Measurements from ENCODE around the gene SEC31B. TPM values are rescaled to one million over a fixed set of nuclear protein-coding genes. Genes with fewer than 3 reads are reported as not detected.
A peak's percentile ranks its signal among the peaks of the same experiment; 100 is the strongest.

The SEC31B gene
- total RNA-seq, 6 experiments from 2014 or later = 2.4 to 9.1 (median 4.7) TPM

DNA sequence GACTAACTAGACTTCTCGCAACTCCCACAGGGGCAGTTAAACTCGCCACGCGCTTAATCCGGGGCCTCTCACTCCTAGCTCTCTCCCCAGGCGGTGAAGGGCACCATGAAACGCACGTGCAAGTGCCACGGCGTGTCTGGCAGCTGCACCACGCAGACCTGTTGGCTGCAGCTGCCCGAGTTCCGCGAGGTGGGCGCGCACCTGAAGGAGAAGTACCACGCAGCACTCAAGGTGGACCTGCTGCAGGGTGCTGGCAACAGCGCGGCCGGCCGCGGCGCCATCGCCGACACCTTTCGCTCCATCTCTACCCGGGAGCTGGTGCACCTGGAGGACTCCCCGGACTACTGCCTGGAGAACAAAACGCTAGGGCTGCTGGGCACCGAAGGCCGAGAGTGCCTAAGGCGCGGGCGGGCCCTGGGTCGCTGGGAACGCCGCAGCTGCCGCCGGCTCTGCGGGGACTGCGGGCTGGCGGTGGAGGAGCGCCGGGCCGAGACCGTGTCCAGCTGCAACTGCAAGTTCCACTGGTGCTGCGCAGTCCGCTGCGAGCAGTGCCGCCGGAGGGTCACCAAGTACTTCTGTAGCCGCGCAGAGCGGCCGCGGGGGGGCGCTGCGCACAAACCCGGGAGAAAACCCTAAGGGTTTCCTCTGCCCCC is 37.4 kb downstream of the SEC31B start:
- intact Hi-C loops (cut with DNase I) = no loop called here

DNA sequence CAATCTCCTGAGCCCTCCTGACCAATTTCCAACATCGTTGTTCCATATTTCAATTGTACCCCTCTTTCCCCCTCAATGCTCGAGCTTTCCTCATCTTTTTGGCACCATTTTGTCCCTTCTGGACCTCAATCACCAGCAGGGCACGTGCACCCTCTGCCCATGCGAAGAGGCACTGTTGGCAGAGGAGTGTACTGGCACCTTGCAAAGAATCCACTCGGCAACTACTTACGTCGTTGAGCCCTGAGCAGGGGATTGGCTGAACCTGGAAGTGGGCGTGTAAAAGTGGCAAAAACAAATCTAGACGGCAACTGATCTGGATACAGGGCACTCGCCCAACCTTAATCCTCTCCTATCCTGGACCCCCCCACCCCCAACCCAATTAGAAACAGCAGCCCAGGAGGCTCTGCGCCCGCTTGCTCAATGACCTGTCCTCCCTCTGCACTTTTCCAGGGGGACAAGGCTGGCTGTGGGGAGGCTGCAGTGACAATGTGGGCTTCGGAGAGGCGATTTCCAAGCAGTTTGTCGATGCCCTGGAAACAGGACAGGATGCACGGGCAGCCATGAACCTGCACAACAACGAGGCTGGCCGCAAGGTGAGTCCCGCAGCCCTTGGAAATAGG is 38.1 kb downstream of the SEC31B start:
- peak overlapping the region; percentile 36 to 48 (median 48) for H3K4me3 ChIP-seq
- ATAC-seq (peak; percentile 94 to 97 (median 94)), DNase-seq (peak; percentile 70 to 88 (median 84))
- no peak overlapping the region for H3K27ac ChIP-seq
- H3K4me1 ChIP-seq = peaks cover 0 to 15% (median 5%) of the 10 kb centered on the region in 4 donors
- intact Hi-C loops (cut with DNase I) = no loop called here
- H3K36me3 ChIP-seq = no peaks in the 10 kb centered on the region
- H3K9me3 ChIP-seq = no peaks in the 10 kb centered on the region
- 2% methylated on average over 12 of the region's 19 CpGs for WGBS (ENCODE audit: insufficient coverage, low coverage, low lambda C conversion rate, missing lambda C conversion rate)
- TF ChIP-seq POLR2A (IDR thresholded peaks at IDR 0.05) = no peak
- TF ChIP-seq, protein P1, sequence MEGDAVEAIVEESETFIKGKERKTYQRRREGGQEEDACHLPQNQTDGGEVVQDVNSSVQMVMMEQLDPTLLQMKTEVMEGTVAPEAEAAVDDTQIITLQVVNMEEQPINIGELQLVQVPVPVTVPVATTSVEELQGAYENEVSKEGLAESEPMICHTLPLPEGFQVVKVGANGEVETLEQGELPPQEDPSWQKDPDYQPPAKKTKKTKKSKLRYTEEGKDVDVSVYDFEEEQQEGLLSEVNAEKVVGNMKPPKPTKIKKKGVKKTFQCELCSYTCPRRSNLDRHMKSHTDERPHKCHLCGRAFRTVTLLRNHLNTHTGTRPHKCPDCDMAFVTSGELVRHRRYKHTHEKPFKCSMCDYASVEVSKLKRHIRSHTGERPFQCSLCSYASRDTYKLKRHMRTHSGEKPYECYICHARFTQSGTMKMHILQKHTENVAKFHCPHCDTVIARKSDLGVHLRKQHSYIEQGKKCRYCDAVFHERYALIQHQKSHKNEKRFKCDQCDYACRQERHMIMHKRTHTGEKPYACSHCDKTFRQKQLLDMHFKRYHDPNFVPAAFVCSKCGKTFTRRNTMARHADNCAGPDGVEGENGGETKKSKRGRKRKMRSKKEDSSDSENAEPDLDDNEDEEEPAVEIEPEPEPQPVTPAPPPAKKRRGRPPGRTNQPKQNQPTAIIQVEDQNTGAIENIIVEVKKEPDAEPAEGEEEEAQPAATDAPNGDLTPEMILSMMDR (IDR thresholded peaks at IDR 0.05) = no peak
- H3K27me3 ChIP-seq = no peaks in the 10 kb centered on the region

More for the DNA sequence above, 37.4 kb downstream of the SEC31B start:
- DNase-seq = peak; percentile 69 to 82 (median 80)
- Histone ChIP-seq H3K4me1 (peaks cover 0 to 15% (median 5%) of the 10 kb centered on the region in 4 donors), H3K9me3 (no peaks in the 10 kb centered on the region), H3K4me3 (peak overlapping the region; percentile 36 to 48 (median 48)), H3K27me3 (no peaks in the 10 kb centered on the region), H3K27ac (no peak overlapping the region), H3K36me3 (no peaks in the 10 kb centered on the region)
- ATAC-seq = peak; percentile 81 to 91 (median 87)
- TF ChIP-seq POLR2A (IDR thresholded peaks at IDR 0.05) = no peak
- TF ChIP-seq, protein P1 (IDR thresholded peaks at IDR 0.05) = peak; percentile 45 to 96 (median 86)
- 0% methylated on average over 25 of the region's 59 CpGs for WGBS (ENCODE audit: insufficient coverage, low coverage, low lambda C conversion rate, missing lambda C conversion rate)

DNA sequence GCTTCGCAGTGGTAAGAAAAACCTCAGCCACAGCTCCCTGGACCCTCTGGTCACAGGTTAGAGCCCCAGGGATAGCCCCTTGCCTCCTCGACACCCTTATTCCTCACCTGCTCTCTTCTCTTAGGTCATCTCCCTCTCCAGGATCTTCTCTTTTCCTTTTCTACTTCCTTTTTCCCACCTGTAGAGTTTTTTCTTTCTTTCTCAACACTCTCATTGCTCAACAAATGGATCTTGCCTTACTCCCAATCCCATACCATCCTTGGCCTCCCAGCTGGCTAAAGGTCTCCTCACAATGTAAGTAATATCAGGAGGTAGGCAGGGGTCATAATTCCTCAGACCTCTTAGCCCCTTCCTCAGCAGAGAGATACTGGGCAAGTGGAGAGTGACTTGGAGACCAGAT is 39.7 kb downstream of the SEC31B start:
- ATAC-seq (no peak), DNase-seq (no peak)
- H3K4me3 ChIP-seq = no peak overlapping the region
- H3K4me1 ChIP-seq = peaks cover 0 to 15% (median 5%) of the 10 kb centered on the region in 4 donors
- no peaks in the 10 kb centered on the region for H3K36me3 ChIP-seq
- intact Hi-C loops (cut with DNase I) = no loop called here
- H3K27ac ChIP-seq = no peak overlapping the region
- 71% methylated on average over 1 of the region's 2 CpGs for WGBS (ENCODE audit: insufficient coverage, low coverage, low lambda C conversion rate, missing lambda C conversion rate)
- no peaks in the 10 kb centered on the region for H3K9me3 ChIP-seq
- TF ChIP-seq, protein P1 (IDR thresholded peaks at IDR 0.05) = no peak
- TF ChIP-seq POLR2A (IDR thresholded peaks at IDR 0.05) = no peak
- no peaks in the 10 kb centered on the region for H3K27me3 ChIP-seq

DNA sequence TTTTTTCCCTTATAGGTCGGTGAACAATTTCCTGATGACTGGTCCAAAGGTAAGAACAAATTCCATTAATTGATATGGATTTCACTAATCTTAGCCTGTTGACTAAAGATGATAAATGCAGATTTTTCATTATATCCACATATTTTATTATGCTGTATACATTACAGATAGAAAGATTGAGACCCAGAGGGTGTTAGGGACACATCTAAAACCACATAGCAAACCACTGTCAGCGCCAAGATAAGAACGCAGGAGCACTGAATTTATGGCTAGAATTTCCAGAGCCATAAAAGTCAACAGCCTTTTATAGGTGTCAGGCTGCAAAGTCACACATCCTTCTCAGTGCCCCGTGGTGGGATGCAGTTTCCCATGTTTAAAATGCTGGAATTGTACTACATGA is 40.6 kb downstream of the SEC31B start:
- Histone ChIP-seq H3K4me1 (peaks cover 0 to 15% (median 5%) of the 10 kb centered on the region in 4 donors), H3K27me3 (no peaks in the 10 kb centered on the region), H3K4me3 (no peak overlapping the region), H3K27ac (no peak overlapping the region), H3K9me3 (no peaks in the 10 kb centered on the region), H3K36me3 (no peaks in the 10 kb centered on the region)
- intact Hi-C loops (cut with DNase I) = no loop called here
- TF ChIP-seq POLR2A (IDR thresholded peaks at IDR 0.05) = no peak
- TF ChIP-seq, protein P1 (IDR thresholded peaks at IDR 0.05) = no peak
- ATAC-seq (no peak), DNase-seq (no peak)
- WGBS (ENCODE audit: insufficient coverage, low coverage, low lambda C conversion rate, missing lambda C conversion rate) = 46% methylated on average over 4 of the region's 4 CpGs

Data from right lobe of liver (tissue), 6 donors.